ENCODE data around the gene GLIPR1L1.

Gene GLIPR1L1, protein sequence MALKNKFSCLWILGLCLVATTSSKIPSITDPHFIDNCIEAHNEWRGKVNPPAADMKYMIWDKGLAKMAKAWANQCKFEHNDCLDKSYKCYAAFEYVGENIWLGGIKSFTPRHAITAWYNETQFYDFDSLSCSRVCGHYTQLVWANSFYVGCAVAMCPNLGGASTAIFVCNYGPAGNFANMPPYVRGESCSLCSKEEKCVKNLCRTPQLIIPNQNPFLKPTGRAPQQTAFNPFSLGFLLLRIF

DNA sequence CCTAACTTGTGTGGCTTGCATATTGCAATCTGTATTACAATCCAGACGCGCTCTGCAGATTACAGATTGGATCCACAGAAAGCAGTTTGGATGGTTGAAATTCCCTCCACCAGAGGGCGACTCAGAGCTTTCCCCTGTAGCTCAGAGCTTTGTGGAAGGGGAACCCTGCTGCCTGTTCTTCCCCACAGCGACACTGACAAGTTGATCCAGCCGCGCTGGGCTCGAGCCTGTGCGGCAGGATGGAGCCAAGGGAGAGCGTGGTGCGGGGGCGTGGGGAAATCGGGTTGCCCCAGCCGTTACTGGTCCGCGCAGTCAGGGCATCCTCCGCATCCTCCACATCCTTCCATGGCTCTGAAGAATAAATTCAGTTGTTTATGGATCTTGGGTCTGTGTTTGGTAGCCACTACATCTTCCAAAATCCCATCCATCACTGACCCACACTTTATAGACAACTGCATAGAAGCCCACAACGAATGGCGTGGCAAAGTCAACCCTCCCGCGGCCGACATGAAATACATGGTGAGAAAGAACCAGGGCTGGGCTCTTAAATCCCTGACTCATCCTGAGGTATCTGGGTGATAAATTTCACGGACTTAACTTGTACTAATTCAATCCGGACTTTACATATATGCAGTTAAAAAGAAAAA is at the start of gene GLIPR1L1:
Gene GLIPR1L1 (plus strand): TSS at position 287 of the 647 bp plus-strand sequence. CDS start 59 bp downstream, at position 346.
- TF ChIP-seq, protein P1, sequence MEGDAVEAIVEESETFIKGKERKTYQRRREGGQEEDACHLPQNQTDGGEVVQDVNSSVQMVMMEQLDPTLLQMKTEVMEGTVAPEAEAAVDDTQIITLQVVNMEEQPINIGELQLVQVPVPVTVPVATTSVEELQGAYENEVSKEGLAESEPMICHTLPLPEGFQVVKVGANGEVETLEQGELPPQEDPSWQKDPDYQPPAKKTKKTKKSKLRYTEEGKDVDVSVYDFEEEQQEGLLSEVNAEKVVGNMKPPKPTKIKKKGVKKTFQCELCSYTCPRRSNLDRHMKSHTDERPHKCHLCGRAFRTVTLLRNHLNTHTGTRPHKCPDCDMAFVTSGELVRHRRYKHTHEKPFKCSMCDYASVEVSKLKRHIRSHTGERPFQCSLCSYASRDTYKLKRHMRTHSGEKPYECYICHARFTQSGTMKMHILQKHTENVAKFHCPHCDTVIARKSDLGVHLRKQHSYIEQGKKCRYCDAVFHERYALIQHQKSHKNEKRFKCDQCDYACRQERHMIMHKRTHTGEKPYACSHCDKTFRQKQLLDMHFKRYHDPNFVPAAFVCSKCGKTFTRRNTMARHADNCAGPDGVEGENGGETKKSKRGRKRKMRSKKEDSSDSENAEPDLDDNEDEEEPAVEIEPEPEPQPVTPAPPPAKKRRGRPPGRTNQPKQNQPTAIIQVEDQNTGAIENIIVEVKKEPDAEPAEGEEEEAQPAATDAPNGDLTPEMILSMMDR (IDR thresholded peaks at IDR 0.05; ENCODE audit: low read depth, low read length), result peak; percentile 85
- no peak within 1 kb of the TSS for H3K27ac ChIP-seq
- no peaks in the 10 kb centered on the region for H3K27me3 ChIP-seq (ENCODE audit: insufficient read depth, low read depth, severe bottlenecking)
- peak within 1 kb of the TSS; percentile 44 for H3K4me3 ChIP-seq (ENCODE audit: low read depth, low read length)
- no peaks in the 10 kb centered on the region for H3K36me3 ChIP-seq
- peak; percentile 92 for DNase-seq
- H3K9me3 ChIP-seq (ENCODE audit: severe bottlenecking), result no peaks in the 10 kb centered on the region

DNA sequence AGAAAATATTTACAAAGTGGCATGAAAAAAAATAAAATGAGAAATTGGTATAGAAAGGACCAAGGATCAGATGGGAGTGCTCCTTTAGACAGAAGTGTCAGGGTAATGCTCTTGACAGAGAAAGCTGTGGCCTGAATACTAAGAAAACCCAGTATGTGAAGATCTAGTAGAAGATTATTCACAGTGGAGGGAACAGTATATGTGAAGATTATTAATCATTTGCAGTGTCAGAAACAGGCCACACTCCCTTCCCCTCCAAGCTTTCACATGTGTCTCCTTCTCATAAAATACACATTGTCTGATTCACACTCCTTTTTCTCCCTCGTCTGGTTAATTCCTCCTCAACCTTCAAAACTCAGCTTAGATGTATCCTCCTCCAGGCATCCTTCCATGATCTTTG is 45.6 kb upstream of the GLIPR1L1 start:
- H3K4me3 ChIP-seq (ENCODE audit: low read depth, low read length), result no peak overlapping the region
- DNase-seq, result no peak
- TF ChIP-seq, protein P1 (IDR thresholded peaks at IDR 0.05; ENCODE audit: low read depth, low read length), result no peak
- H3K36me3 ChIP-seq, result no peaks in the 10 kb centered on the region
- no peaks in the 10 kb centered on the region for H3K9me3 ChIP-seq (ENCODE audit: severe bottlenecking)
- H3K27me3 ChIP-seq (ENCODE audit: insufficient read depth, low read depth, severe bottlenecking), result no peaks in the 10 kb centered on the region
- no peak overlapping the region for H3K27ac ChIP-seq

DNA sequence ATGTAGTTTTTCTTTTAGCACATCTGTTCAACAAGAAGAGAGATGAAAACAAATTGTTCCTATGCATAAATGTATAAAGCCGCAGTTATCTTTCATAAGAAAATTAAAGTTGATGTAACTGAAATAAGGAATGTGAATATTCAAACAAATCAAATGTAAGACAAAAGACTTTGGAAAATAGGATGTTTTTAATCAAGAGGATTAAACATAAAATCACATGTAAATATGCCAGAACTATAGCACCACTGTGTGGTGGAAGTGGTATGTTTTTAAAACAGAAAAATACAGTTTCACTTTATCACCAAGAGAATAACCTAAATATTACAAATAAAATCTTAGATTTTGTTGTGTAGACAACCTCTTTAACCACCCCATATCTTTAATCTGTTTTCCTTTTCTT is 44.7 kb upstream of the GLIPR1L1 start:
- no peaks in the 10 kb centered on the region for H3K9me3 ChIP-seq (ENCODE audit: severe bottlenecking)
- no peak overlapping the region for H3K4me3 ChIP-seq (ENCODE audit: low read depth, low read length)
- TF ChIP-seq, protein P1 (IDR thresholded peaks at IDR 0.05; ENCODE audit: low read depth, low read length), result no peak
- no peaks in the 10 kb centered on the region for H3K36me3 ChIP-seq
- no peak overlapping the region for H3K27ac ChIP-seq
- no peaks in the 10 kb centered on the region for H3K27me3 ChIP-seq (ENCODE audit: insufficient read depth, low read depth, severe bottlenecking)
- no peak for DNase-seq

DNA sequence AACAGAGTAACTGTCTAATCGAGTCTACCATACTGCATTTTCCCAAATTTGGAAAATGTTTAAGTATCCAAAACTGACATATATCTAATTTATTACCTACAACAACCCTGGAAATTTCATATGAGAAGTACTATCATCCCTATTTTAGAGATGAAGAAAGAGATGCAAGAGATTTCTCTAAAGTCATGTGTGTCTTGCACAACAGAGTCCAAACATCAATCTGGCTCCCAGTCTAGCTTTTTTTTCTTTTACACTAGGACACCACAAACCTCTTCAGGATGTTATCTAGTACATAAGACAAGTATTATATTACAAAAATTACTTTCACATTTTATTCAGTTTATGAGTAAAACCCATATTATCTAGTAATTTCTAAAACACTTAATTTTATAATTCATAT is 43.5 kb upstream of the GLIPR1L1 start:
- no peak for DNase-seq
- TF ChIP-seq, protein P1 (IDR thresholded peaks at IDR 0.05; ENCODE audit: low read depth, low read length), result no peak

DNA sequence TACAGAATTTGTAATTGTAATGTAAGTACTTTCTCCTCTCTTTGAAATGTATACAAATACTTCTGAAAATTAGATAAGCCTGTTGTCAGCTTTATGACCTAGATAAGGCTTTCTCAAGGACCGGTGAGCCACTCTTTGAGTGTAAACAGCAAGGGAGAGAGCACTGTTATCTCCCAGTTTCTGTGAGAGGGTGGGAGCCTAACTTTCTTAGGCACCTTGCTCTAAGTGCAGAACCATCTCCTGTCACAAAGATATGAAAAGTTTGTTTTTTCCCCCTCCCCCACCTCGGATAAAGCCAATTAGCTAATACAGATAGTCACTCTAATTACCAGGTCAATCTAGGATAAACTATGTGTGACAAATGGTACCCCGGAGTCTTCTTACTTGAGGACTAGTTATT is 40.1 kb upstream of the GLIPR1L1 start:
- Histone ChIP-seq H3K4me3 (ENCODE audit: low read depth, low read length) (no peak overlapping the region), H3K27me3 (ENCODE audit: insufficient read depth, low read depth, severe bottlenecking) (no peaks in the 10 kb centered on the region), H3K9me3 (ENCODE audit: severe bottlenecking) (no peaks in the 10 kb centered on the region), H3K36me3 (no peaks in the 10 kb centered on the region), H3K27ac (no peak overlapping the region)
- no peak for DNase-seq
- TF ChIP-seq, protein P1 (IDR thresholded peaks at IDR 0.05; ENCODE audit: low read depth, low read length), result no peak

More for the DNA sequence above, 43.5 kb upstream of the GLIPR1L1 start:
- Histone ChIP-seq H3K27me3 (ENCODE audit: insufficient read depth, low read depth, severe bottlenecking) (no peaks in the 10 kb centered on the region), H3K36me3 (no peaks in the 10 kb centered on the region), H3K9me3 (ENCODE audit: severe bottlenecking) (no peaks in the 10 kb centered on the region), H3K4me3 (ENCODE audit: low read depth, low read length) (no peak overlapping the region), H3K27ac (no peak overlapping the region)
